ENCODE measurements around the gene CEP89.
"Not testable (repeated sequence)": the region's sequence is repeated elsewhere in the genome, so short reads cannot be mapped to it uniquely, and the experiment has no call there.

Gene CEP89

GRCh38 chr19:32868206-32868950 lies 103.4 kb downstream of the CEP89 start:
- DNase-seq, result no peak

- not testable (repeated sequence) for DNase-seq
Observed at GRCh38 chr19:32867436-32867835, 104.3 kb downstream of the CEP89 start.

- no peak for DNase-seq
Observed at GRCh38 chr19:32866564-32867265, 105.0 kb downstream of the CEP89 start.

GRCh38 chr19:32866061-32866460 lies 105.7 kb downstream of the CEP89 start:
- DNase-seq, result no peak

- DNase-seq, result no peak
Observed at GRCh38 chr19:32865326-32865725, 106.4 kb downstream of the CEP89 start.

- no peak for DNase-seq
Observed at GRCh38 chr19:32864318-32865007, 107.3 kb downstream of the CEP89 start.

- DNase-seq, result no peak
Observed at GRCh38 chr19:32863841-32864240, 107.9 kb downstream of the CEP89 start.

GRCh38 chr19:32863301-32863700 lies 108.5 kb downstream of the CEP89 start:
- DNase-seq, result no peak

GRCh38 chr19:32862741-32863140 lies 109.0 kb downstream of the CEP89 start:
- DNase-seq, result no peak

GRCh38 chr19:32862173-32862572 lies 109.6 kb downstream of the CEP89 start:
- DNase-seq, result no peak

- DNase-seq, result no peak
Observed at GRCh38 chr19:32861596-32861995, 110.2 kb downstream of the CEP89 start.

- no peak for DNase-seq
Observed at GRCh38 chr19:32859591-32859990, 112.2 kb downstream of the CEP89 start.

- no peak for DNase-seq
Observed at GRCh38 chr19:32858559-32858958, 113.2 kb downstream of the CEP89 start.

GRCh38 chr19:32858155-32858554 lies 113.6 kb downstream of the CEP89 start:
- DNase-seq, result no peak

GRCh38 chr19:32857584-32857983 lies 114.2 kb downstream of the CEP89 start:
- no peak for DNase-seq

- DNase-seq, result not testable (repeated sequence)
Observed at GRCh38 chr19:32856818-32857217, 114.9 kb downstream of the CEP89 start.

- DNase-seq, result no peak
Observed at GRCh38 chr19:32852216-32852615, 119.5 kb downstream of the CEP89 start.

GRCh38 chr19:32848035-32848434 lies 123.7 kb downstream of the CEP89 start:
- not testable (repeated sequence) for DNase-seq

- DNase-seq, result no peak
Observed at GRCh38 chr19:32843716-32844245, 128.0 kb downstream of the CEP89 start.

GRCh38 chr19:32842061-32842460 lies 129.7 kb downstream of the CEP89 start:
- DNase-seq, result no peak

GRCh38 chr19:32837531-32837930 lies 134.2 kb downstream of the CEP89 start:
- no peak for DNase-seq

- DNase-seq, result not testable (repeated sequence)
Observed at GRCh38 chr19:32833388-32833787, 138.4 kb downstream of the CEP89 start.

GRCh38 chr19:32832825-32833224 lies 138.9 kb downstream of the CEP89 start:
- DNase-seq, result not testable (repeated sequence)

Data from fibroblast of skin of scalp (primary cell).